Stimulated activated naive B cell treated with anti-CD40 and anti-IgM and Interleukin-4, amounts not matched to agents 10 μg/mL and 1 μg/mL and 100 μg/mL, for 72 hours (primary cell): ENCODE data around the gene SAT1.

Experiments used
- ATAC-seq, 2 donors: fragments of 150-1000 bp; cut with Tn5 transposase; replicated peaks; 2 replicates each; pipeline ENCODE4 v1.10.0; 2021; ENCODE audit warnings: moderate library complexity in 1 of 2
- DNase-seq: peaks from one replicate; pipeline ENCODE4 v3.0.0; 2021
- H3K27ac Mint-ChIP-seq: one replicate; pipeline ENCODE4 v1.8.0; 2022; ENCODE audit warnings: mild to moderate bottlenecking, mixed read lengths
- H3K27me3 Mint-ChIP-seq, 2 donors: one replicate each; pipeline ENCODE4 v1.8.0; 2022; ENCODE audit warnings: mixed read lengths in 2 of 2
- H3K36me3 Mint-ChIP-seq, 2 donors: one replicate each; pipeline ENCODE4 v1.8.0; 2022; ENCODE audit warnings: mixed read lengths in 2 of 2, mild to moderate bottlenecking in 1 of 2
- H3K4me1 Mint-ChIP-seq, 2 donors: one replicate each; pipeline ENCODE4 v1.8.0; 2022; ENCODE audit warnings: mixed read lengths in 2 of 2, mild to moderate bottlenecking in 1 of 2
- H3K4me3 Mint-ChIP-seq, 2 donors: one replicate each; pipeline ENCODE4 v1.8.0; 2022; ENCODE audit warnings: mild to moderate bottlenecking in 2 of 2, mixed read lengths in 2 of 2, moderate library complexity in 1 of 2
- H3K9me3 Mint-ChIP-seq, 2 donors: one replicate each; pipeline ENCODE4 v1.8.0; 2022; ENCODE audit warnings: mixed read lengths in 2 of 2, mild to moderate bottlenecking in 1 of 2

SAT1 gene

DNA sequence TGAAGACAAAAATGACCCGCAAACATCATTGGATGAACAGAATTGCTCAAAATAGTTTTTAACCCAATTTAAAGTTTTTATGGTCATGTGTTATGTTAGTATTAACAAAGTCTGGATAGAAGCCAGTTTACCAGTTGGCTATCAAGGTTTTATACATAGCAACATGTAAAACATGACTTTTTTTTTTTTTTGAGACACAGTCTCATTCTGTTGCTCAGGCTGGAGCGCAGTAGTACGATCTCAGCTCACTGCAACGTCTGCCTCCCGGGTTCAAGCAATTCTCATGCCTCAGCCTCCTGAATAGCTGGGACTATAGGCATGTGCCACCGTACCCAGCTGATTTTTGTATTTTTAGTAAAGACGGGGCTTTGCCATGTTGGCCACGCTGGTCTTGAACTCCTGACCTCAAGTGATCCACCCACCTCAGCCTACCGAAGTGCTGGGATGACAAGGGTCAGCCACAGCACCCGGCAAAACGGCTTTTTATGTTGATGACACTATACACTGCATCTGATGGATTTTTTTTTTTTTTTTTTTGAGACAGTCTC is 3.4 kb downstream of the SAT1 start:
- Mint-ChIP-seq H3K4me3 (no peak overlapping the region), H3K27ac (no peak overlapping the region), H3K4me1 (peaks cover 14 to 20% of the 10 kb centered on the region in 2 donors), H3K9me3 (no peaks in the 10 kb centered on the region), H3K27me3 (no peaks in the 10 kb centered on the region), H3K36me3 (peaks cover 22 to 24% of the 10 kb centered on the region in 2 donors)
- ATAC-seq = no peak
- no peak for DNase-seq

DNA sequence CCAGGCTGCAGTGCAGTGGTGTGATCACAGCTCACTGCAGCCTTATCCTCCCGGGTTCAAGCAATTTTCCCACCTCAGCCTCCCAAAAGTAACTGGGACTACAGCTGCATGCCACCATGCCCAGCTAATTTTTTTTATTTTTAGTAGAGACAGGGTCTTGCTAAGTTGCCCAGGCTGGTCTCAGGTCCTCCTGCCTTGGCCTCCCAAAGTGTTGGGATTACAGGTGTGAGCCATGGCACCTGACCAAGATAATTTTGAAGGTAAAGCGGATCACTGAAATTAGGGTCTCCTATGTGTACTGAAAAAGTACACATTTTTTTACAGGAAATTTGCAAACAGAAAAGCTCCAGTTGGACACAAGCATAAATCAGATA is 4.8 kb downstream of the SAT1 start:
- Mint-ChIP-seq H3K4me3 (no peak overlapping the region), H3K27ac (no peak overlapping the region), H3K9me3 (no peaks in the 10 kb centered on the region), H3K4me1 (peaks cover 10 to 11% of the 10 kb centered on the region in 2 donors), H3K27me3 (no peaks in the 10 kb centered on the region), H3K36me3 (peaks cover 22 to 24% of the 10 kb centered on the region in 2 donors)
- DNase-seq (no peak), ATAC-seq (no peak)

DNA sequence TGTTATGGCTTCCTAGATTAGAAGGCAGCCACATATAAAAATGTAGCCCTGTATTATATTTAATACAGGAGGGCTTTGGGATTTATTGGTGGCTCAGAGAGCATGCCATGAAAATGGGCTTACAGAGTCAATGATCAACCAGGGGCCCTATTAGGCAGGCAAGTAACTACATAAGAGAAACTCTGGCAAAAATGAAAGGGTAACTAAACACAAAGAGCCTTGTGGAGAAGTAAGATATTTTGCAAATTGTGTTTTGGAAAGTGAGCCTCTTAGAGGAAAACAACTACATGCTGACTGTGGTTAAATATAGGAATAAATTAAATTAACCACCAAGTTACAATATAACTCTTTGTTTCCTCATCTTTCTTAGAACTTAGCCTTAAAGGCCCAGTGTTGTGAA is 5.5 kb downstream of the SAT1 start:
- H3K27ac Mint-ChIP-seq = no peak overlapping the region
- H3K9me3 Mint-ChIP-seq = no peaks in the 10 kb centered on the region
- ATAC-seq (peak in 1 of 2 donors; percentile 32), DNase-seq (no peak)
- H3K27me3 Mint-ChIP-seq = no peaks in the 10 kb centered on the region
- no peak overlapping the region for H3K4me3 Mint-ChIP-seq
- H3K36me3 Mint-ChIP-seq = peaks cover 21% of the 10 kb centered on the region in 2 donors
- H3K4me1 Mint-ChIP-seq = peaks cover 10 to 15% of the 10 kb centered on the region in 2 donors

DNA sequence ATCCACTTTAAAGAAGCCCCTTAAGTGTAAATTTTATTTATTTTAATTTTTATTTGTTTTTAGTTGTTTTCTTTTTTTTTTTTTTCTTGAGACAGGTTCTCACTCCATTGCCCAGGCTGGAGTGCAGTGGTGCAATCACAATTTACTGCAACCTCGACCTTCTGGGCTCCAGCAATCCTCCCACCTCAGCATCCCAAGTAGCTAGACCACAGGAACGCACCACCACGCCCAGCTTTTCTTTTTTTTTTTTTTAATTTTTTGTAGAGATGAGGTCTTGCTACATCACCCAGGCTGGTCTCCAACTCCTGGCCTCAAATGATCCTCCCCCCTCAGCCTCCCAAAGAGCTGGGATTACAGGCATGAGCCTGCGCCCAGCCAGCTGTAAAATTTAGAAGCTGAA is 6.0 kb downstream of the SAT1 start:
- Mint-ChIP-seq H3K4me1 (peaks cover 6 to 14% of the 10 kb centered on the region in 2 donors), H3K27me3 (no peaks in the 10 kb centered on the region), H3K27ac (no peak overlapping the region), H3K4me3 (no peak overlapping the region), H3K36me3 (peaks cover 17% of the 10 kb centered on the region in 2 donors), H3K9me3 (no peaks in the 10 kb centered on the region)
- DNase-seq = no peak
- ATAC-seq = no peak

DNA sequence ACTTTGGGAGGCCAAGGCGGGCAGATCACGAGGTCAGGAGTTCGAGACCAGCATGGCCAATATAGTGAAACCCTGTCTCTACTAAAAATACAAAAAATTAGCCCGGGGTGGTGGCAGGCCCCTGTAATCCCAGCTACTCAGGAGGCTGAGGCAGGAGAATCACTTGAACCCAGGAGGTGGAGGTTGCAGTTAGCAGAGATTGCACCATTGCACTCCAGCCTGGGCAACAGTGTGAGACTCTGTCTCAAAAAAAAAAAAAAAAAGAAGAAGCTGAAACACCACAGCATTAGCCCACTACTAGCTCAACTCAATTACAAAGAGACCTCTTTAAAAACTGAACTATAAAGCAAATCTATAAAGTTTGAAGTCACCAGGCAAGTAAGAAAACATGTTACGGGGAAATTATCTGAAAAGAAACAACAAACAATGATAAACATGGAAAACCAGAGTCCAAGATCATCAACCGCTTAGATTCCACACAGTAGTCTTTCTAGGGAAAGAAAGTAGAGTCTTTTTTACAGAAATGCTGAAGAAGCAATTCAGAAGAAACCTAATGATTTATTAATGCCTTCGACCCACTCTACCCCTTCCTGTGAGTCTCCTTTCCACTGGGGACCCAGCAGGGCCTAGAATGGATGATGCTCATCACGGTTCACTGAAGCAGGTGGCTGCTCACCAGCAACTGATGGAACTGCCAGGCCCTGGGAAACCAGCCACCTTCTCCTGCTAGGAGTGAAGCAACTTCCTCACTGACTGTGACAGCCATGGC is 6.6 kb downstream of the SAT1 start:
- no peak for ATAC-seq
- Mint-ChIP-seq H3K36me3 (peaks cover 11% of the 10 kb centered on the region in 2 donors), H3K4me3 (no peak overlapping the region), H3K27me3 (no peaks in the 10 kb centered on the region), H3K27ac (no peak overlapping the region), H3K9me3 (no peaks in the 10 kb centered on the region), H3K4me1 (peaks cover 4 to 8% of the 10 kb centered on the region in 2 donors)
- no peak for DNase-seq

DNA sequence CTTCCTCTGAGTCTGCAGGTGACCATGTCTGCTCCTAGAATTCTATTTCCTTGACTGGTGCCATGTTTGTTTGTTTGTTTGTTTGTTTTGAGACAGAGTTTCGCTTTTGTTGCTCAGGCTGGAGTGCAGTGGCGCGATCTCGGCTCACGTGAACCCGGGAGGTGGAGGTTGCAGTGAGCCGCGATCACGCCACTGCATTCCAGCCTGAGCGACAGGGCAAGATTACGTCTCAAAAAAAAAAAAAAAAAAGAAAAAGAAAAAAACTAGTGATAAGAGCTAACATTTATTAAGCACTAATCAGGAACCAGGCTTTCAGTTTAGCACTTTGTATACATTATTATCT is 7.2 kb downstream of the SAT1 start:
- H3K36me3 Mint-ChIP-seq = peaks cover 5 to 7% of the 10 kb centered on the region in 2 donors
- H3K4me1 Mint-ChIP-seq = peaks cover 3 to 6% of the 10 kb centered on the region in 2 donors
- H3K9me3 Mint-ChIP-seq = no peaks in the 10 kb centered on the region

DNA sequence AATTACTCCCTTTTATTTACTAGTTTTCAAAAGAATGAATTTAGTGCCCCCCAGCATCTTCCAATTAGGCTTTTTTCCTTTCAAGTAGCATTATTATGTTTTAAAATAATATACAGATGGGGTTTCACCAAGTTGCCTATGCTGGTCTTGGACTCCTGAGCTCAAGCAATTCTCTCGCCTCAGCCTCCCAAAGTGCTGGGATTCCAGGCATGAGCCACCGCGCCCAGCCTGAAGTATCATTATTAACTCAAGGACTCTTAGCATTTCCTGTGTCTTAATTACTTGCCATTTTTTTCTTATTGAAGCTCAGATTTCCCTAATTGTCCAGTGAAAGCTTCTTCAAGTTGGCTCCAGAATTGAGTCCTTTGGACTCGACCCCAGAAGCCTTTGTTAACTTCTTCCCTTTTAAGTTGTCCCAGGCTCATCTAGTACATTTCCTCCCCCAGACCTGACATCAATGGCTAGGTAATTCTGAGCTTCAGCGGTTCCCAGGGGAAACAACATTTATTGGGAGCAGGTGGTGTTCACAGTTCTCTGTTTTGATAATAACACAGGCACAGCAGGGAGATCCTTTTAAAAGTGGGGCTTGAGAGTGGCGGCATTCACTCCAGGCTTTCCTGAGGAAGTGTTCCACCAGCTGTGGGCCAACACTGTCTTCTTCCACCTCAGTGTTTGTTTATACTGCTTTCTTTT is 10.0 kb downstream of the SAT1 start:
- H3K4me3 Mint-ChIP-seq = no peak overlapping the region
- H3K27me3 Mint-ChIP-seq = no peaks in the 10 kb centered on the region
- DNase-seq (no peak), ATAC-seq (no peak)
- no peaks in the 10 kb centered on the region for H3K36me3 Mint-ChIP-seq
- H3K9me3 Mint-ChIP-seq = no peaks in the 10 kb centered on the region
- H3K27ac Mint-ChIP-seq = no peak overlapping the region
- peaks cover 2 to 10% of the 10 kb centered on the region in 2 donors for H3K4me1 Mint-ChIP-seq

More for the DNA sequence above, 7.2 kb downstream of the SAT1 start:
- Mint-ChIP-seq H3K4me3 (no peak overlapping the region), H3K27me3 (no peaks in the 10 kb centered on the region), H3K27ac (no peak overlapping the region)
- ATAC-seq = no peak
- DNase-seq = no peak

DNA sequence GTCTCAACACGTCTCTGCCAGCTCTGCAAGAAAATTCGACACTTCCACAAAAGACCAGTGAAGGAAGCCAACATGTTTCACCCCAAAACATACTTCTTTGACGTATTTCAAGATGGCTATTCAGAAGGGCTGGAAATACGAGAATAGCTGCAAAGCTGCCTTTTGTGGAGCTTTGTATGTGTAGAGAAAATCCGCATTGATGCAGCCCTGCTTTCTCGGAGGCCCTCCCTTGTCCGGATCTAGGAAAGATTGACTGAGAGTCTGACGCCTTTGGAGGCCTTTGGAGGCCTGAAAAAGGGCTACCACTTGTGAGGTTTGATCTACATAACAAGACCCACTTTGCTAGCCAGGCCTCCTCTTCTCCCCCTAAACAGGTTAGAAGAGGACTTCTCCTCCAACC is 12.2 kb downstream of the SAT1 start:
- Mint-ChIP-seq H3K4me1 (peaks cover 2 to 10% of the 10 kb centered on the region in 2 donors), H3K27me3 (no peaks in the 10 kb centered on the region), H3K4me3 (no peak overlapping the region), H3K36me3 (no peaks in the 10 kb centered on the region), H3K9me3 (no peaks in the 10 kb centered on the region), H3K27ac (no peak overlapping the region)
- no peak for ATAC-seq
- no peak for DNase-seq

DNA sequence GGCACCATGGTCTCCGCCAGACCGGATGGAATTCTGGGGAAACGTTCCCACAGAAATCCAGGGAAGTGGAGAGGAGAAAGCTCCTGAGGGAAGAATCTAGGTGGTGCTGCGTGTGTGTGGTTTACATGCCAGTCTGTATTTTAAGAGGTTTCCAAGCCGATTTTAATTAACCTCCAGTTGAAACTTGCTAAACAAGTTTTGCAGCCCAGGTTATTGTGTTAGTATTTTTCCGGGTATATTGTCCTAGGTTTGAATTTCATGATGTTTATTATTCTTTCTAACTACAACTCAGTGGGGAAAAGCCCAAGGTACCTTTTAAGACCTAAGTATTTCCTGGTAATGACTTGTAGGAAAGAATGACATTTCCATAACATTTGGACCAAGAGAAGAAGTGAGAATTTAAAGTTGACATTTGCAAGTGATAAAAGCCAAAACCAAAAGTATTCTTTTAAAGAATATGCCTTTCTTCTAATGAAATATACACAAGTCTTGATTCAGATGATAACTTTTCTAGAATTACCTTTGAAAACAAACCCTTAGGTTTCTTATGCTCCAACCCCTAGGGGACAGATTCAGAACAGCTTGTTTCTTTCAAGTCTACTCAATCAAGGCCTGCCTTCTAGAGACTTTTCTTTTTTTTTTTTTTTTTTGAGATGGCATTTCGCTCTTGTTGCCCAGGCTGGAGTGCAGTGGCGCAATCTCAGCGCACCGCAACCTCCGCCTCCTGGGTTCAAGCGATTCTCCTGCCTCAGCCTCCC is 14.6 kb downstream of the SAT1 start:
- no peaks in the 10 kb centered on the region for H3K36me3 Mint-ChIP-seq
- H3K4me1 Mint-ChIP-seq = peaks cover 2 to 15% of the 10 kb centered on the region in 2 donors
- H3K9me3 Mint-ChIP-seq = no peaks in the 10 kb centered on the region
- H3K4me3 Mint-ChIP-seq = peak overlapping the region in 1 of 2 donors; percentile 22
- ATAC-seq (peak; percentile 91), DNase-seq (no peak)
- H3K27me3 Mint-ChIP-seq = no peaks in the 10 kb centered on the region
- no peak overlapping the region for H3K27ac Mint-ChIP-seq

DNA sequence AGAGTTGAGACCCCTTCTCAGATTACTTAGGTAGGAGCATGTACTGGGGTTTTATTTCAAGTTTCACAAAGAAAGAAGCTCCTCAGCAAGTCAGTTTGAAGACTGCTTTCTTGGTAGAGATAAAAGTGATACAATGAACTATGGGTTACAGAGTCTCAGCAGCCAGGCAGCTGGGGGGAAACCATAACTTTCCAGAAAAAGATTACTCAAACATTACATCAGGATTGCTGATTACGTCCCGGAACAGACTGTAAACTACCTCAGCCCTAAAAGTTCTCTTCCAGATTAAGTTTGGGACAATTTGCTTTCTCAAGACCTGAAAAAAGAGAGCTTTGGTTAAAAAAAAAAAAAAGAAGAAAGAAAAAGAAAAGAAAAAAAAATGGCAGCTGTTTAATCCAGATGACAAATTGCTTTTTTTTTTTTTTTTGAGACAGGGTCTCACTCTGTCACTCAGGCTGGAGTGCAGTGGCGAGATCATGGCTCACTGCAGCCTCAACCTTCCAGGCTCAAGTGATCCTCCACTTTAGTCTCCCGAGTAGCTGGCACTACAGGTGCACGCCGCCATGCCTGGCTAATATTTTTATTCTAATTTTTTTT is 16.6 kb downstream of the SAT1 start:
- no peak for DNase-seq
- Mint-ChIP-seq H3K4me3 (no peak overlapping the region), H3K4me1 (peaks cover 5 to 15% of the 10 kb centered on the region in 2 donors), H3K27ac (no peak overlapping the region), H3K36me3 (no peaks in the 10 kb centered on the region), H3K27me3 (no peaks in the 10 kb centered on the region), H3K9me3 (no peaks in the 10 kb centered on the region)
- ATAC-seq = no peak

DNA sequence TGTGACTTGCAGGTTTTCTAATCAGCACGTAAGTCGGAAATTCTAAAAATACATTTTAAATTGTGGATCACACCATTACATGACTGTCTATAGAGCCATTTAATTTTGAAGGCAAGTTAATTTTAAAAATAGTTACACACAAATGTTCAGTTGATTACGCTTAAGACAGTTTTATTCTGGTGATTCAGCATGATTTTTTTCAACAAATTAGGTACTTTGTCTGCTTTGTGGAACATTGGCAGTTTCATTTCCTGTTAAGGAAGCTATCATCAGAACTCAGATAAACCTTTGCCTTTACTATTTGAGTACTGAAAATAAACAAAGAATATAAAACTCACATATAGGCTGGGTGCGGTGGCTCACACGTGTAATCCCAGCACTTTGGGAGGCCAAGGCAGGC is 19.5 kb downstream of the SAT1 start:
- Mint-ChIP-seq H3K36me3 (no peaks in the 10 kb centered on the region), H3K9me3 (no peaks in the 10 kb centered on the region), H3K4me3 (peak overlapping the region in 1 of 2 donors; percentile 2), H3K27me3 (no peaks in the 10 kb centered on the region), H3K4me1 (peaks cover 5 to 13% of the 10 kb centered on the region in 2 donors), H3K27ac (no peak overlapping the region)
- peak; percentile 36 to 43 for ATAC-seq
- no peak for DNase-seq

DNA sequence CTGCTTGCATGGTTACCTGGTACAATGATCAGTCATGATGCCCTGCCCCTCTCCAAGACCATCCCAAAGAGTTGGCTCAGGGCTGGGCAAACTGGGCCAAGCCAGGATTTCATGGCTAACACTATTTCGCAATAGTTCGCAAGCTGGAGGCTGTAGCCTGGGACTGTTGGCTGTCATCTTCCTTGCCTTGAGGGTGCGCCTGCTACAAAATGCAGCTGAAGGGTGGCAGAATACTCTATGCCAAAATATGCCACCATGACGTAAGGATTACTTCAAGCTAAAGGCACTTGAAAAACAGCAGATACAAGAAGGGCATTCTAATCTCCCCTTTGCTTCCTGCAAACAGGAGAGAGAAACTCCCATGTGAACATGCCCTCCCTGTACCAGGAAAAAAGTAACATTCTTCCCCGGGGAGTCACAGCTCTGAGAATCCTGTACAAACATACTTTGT is 21.0 kb downstream of the SAT1 start:
- no peaks in the 10 kb centered on the region for H3K9me3 Mint-ChIP-seq
- H3K27me3 Mint-ChIP-seq = no peaks in the 10 kb centered on the region
- ATAC-seq = no peak
- peaks cover 3 to 11% of the 10 kb centered on the region in 2 donors for H3K4me1 Mint-ChIP-seq
- DNase-seq = no peak
- H3K27ac Mint-ChIP-seq = no peak overlapping the region
- H3K36me3 Mint-ChIP-seq = no peaks in the 10 kb centered on the region
- H3K4me3 Mint-ChIP-seq = no peak overlapping the region

DNA sequence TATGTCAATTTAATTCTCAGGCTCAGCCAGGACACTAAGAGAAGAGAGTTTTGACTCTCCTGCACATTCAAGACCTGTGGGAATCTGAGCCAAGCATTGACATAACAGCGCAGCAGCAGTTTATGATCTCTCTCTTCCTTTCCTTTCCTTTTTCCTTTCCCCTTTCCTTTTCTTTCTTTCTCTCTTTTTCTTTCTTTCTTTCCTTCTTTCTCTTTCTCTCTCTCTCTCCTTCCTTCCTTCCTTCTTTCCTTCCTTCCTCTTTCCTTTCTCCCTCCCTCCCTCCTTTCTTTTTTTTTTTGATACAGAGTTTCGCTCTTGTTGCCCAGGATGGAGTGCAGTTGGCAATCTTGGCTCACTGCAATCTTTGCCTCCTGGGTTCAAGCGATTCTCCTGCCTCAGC is 21.6 kb downstream of the SAT1 start:
- Mint-ChIP-seq H3K36me3 (no peaks in the 10 kb centered on the region), H3K9me3 (no peaks in the 10 kb centered on the region), H3K4me1 (peaks cover 3 to 11% of the 10 kb centered on the region in 2 donors), H3K4me3 (no peak overlapping the region), H3K27me3 (no peaks in the 10 kb centered on the region), H3K27ac (peak overlapping the region; percentile 11)
- DNase-seq (no peak), ATAC-seq (no peak)

DNA sequence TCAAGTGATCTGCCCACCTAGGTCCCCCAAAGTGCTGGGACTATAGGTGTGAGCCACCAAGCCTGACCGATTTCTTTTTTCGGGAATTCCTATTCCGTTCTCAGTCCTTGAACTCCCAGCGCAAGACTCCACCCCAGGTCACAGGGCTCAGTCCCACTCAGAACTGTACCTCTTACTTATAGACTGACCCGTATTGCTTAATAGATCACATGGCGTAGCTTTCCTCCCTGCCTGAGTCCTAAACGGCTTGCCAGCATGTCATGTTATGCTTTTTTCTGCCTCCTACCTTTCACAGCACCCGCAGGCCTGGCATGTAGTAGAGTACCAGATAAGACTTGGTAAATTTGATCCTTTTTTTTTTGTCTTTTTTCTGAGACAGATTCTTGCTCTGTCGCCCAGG is 22.4 kb downstream of the SAT1 start:
- no peaks in the 10 kb centered on the region for H3K9me3 Mint-ChIP-seq
- H3K36me3 Mint-ChIP-seq = no peaks in the 10 kb centered on the region
- peak overlapping the region; percentile 42 for H3K27ac Mint-ChIP-seq
- H3K4me1 Mint-ChIP-seq = peaks cover 3 to 11% of the 10 kb centered on the region in 2 donors
- no peaks in the 10 kb centered on the region for H3K27me3 Mint-ChIP-seq
- DNase-seq = no peak
- ATAC-seq = no peak
- H3K4me3 Mint-ChIP-seq = no peak overlapping the region
